NCI-H345 (cell line): Measurements from ENCODE around the gene BRAT1.

Experiments
- DNase-seq: peaks from one replicate; lab custom pipeline; 2025; lab: John Stamatoyannopoulos, UW

The BRAT1 gene

GRCh38 chr7:2559283-2559950, 4.1 kb upstream of the BRAT1 start:
- no peak for DNase-seq

- DNase-seq, result peak; percentile 84
These were observed 3.4 kb upstream of the BRAT1 start, which contains the start of gene IQCE for GRCh38 chr7:2558629-2559282. Gene IQCE, plus strand, starts transcription at chr7:2558979. Its CDS starts 203 bp downstream, at chr7:2559182.

GRCh38 chr7:2554661-2555111, 638 bp downstream of the BRAT1 start:
- no peak for DNase-seq

- no peak for DNase-seq
These were observed 1.3 kb downstream of the BRAT1 start for GRCh38 chr7:2553831-2554581.

GRCh38 chr7:2553108-2553507, 2.2 kb downstream of the BRAT1 start:
- DNase-seq, result no peak

- DNase-seq, result no peak
These were observed 3.9 kb downstream of the BRAT1 start for GRCh38 chr7:2551418-2551817.

- DNase-seq, result no peak
These were observed 8.3 kb downstream of the BRAT1 start for GRCh38 chr7:2546776-2547586.

GRCh38 chr7:2545746-2546425, 9.4 kb downstream of the BRAT1 start:
- DNase-seq, result no peak

- no peak for DNase-seq
These were observed 10.7 kb downstream of the BRAT1 start for GRCh38 chr7:2544541-2545188.

GRCh38 chr7:2542916-2543871, 12.1 kb downstream of the BRAT1 start:
- no peak for DNase-seq

- DNase-seq, result no peak
These were observed 13.1 kb downstream of the BRAT1 start for GRCh38 chr7:2542011-2542915.

GRCh38 chr7:2541291-2542010, 13.9 kb downstream of the BRAT1 start:
- DNase-seq, result no peak

- no peak for DNase-seq
These were observed 14.7 kb downstream of the BRAT1 start for GRCh38 chr7:2540641-2541051.

GRCh38 chr7:2540133-2540532, 15.2 kb downstream of the BRAT1 start:
- DNase-seq, result no peak

GRCh38 chr7:2539031-2539911, 16.1 kb downstream of the BRAT1 start:
- DNase-seq, result no peak

- no peak for DNase-seq
These were observed 17.1 kb downstream of the BRAT1 start for GRCh38 chr7:2537981-2538851.
